Loucy (cell line): Measurements from ENCODE around the gene KCNC4.

Experiments
- CTCF ChIP-seq: fragments of 200-600 bp; sonication (generic); conservative IDR thresholded peaks from 2 replicates; pipeline ENCODE4 v1.5.1; 2014; ENCODE audit warnings: mild to moderate bottlenecking, antibody characterized with exemption, low read length
- EZH2phosphoT487 ChIP-seq: fragments of 200-600 bp; IDR thresholded peaks from 2 replicates; pipeline ENCODE4 v1.6.1; 2018; ENCODE audit warnings: antibody characterized with exemption, mild to moderate bottlenecking, moderate library complexity, borderline replicate concordance

GRCh38 chr1:110255392-110255787 is 45.3 kb downstream of the KCNC4 start:
- TF ChIP-seq CTCF: no peak
- no peak for TF ChIP-seq EZH2phosphoT487
